Measurements from ENCODE around the gene GPR171. TPM values are rescaled to one million over a fixed set of nuclear protein-coding genes. Genes with fewer than 3 reads are reported as not detected.

Gene GPR171
- total RNA-seq, 2 donors from 2014 or later, result 7.0 TPM; not detected in 1

DNA sequence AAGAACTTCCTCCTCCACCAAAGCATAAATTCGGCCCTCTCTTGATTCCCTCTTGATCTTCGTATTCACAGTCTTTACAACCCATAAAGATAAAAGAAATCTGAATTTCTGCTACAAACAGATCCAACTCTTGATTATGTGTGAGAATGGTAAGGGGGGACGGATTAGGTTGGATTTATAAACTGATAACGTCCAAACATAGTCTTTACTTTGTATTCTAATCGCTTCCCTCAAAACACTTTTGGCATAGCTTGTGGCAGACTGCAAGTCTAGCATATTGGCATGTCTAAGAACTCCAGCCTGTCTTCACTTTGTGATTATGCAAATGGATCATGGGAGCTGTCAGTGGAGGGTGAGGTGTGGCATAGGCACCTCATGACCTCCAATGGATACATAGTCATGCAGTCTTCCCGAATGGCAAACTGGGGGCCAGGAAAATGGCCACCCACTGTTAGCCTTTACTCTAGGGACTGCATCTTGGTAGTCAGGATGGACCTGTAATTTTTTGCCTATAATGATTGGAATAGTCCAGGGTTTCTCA is 24.3 kb upstream of the GPR171 start:
- H3K36me3 ChIP-seq, result no peaks in the 10 kb centered on the region
- no peaks in the 10 kb centered on the region for H3K27me3 ChIP-seq (replicated peaks; ENCODE audit: insufficient read depth)
- TF ChIP-seq, protein P1, sequence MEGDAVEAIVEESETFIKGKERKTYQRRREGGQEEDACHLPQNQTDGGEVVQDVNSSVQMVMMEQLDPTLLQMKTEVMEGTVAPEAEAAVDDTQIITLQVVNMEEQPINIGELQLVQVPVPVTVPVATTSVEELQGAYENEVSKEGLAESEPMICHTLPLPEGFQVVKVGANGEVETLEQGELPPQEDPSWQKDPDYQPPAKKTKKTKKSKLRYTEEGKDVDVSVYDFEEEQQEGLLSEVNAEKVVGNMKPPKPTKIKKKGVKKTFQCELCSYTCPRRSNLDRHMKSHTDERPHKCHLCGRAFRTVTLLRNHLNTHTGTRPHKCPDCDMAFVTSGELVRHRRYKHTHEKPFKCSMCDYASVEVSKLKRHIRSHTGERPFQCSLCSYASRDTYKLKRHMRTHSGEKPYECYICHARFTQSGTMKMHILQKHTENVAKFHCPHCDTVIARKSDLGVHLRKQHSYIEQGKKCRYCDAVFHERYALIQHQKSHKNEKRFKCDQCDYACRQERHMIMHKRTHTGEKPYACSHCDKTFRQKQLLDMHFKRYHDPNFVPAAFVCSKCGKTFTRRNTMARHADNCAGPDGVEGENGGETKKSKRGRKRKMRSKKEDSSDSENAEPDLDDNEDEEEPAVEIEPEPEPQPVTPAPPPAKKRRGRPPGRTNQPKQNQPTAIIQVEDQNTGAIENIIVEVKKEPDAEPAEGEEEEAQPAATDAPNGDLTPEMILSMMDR (IDR thresholded peaks at IDR 0.05), result no peak
- ATAC-seq (ENCODE audit: insufficient number of reproducible peaks, low FRiP score, low read depth) (no peak), DNase-seq (ENCODE audit: low spot score) (no peak)
- no peak overlapping the region for H3K27ac ChIP-seq
- no peak overlapping the region for H3K4me3 ChIP-seq
- peaks cover 5 to 14% of the 10 kb centered on the region in 2 donors for H3K4me1 ChIP-seq (ENCODE audit: control insufficient read depth in 1 of 2, low read depth in 2 of 2)
- no peaks in the 10 kb centered on the region for H3K9me3 ChIP-seq

GRCh38 chr3:151226825-151227224 is 23.8 kb upstream of the GPR171 start:
- no peaks in the 10 kb centered on the region for H3K27me3 ChIP-seq (replicated peaks; ENCODE audit: insufficient read depth)
- ATAC-seq (ENCODE audit: insufficient number of reproducible peaks, low FRiP score, low read depth) (no peak), DNase-seq (ENCODE audit: low spot score) (no peak)
- TF ChIP-seq, protein P1 (IDR thresholded peaks at IDR 0.05), result no peak
- no peak overlapping the region for H3K27ac ChIP-seq
- H3K4me3 ChIP-seq, result no peak overlapping the region
- peaks cover 5 to 14% of the 10 kb centered on the region in 2 donors for H3K4me1 ChIP-seq (ENCODE audit: control insufficient read depth in 1 of 2, low read depth in 2 of 2)
- no peaks in the 10 kb centered on the region for H3K36me3 ChIP-seq
- no peaks in the 10 kb centered on the region for H3K9me3 ChIP-seq

- Histone ChIP-seq H3K27me3 (replicated peaks; ENCODE audit: insufficient read depth) (no peaks in the 10 kb centered on the region), H3K27ac (no peak overlapping the region), H3K4me1 (ENCODE audit: control insufficient read depth in 1 of 2, low read depth in 2 of 2) (peaks cover 5 to 14% of the 10 kb centered on the region in 2 donors), H3K9me3 (no peaks in the 10 kb centered on the region), H3K4me3 (no peak overlapping the region), H3K36me3 (no peaks in the 10 kb centered on the region)
- DNase-seq (ENCODE audit: low spot score), result no peak
- TF ChIP-seq, protein P1 (IDR thresholded peaks at IDR 0.05), result no peak
- no peak for ATAC-seq (ENCODE audit: insufficient number of reproducible peaks, low FRiP score, low read depth)
These were observed 23.1 kb upstream of the GPR171 start for GRCh38 chr3:151226088-151226563.

- TF ChIP-seq, protein P1 (IDR thresholded peaks at IDR 0.05), result no peak
- H3K27ac ChIP-seq, result no peak overlapping the region
- peaks cover 5 to 14% of the 10 kb centered on the region in 2 donors for H3K4me1 ChIP-seq (ENCODE audit: control insufficient read depth in 1 of 2, low read depth in 2 of 2)
- no peak for ATAC-seq (ENCODE audit: insufficient number of reproducible peaks, low FRiP score, low read depth)
- no peaks in the 10 kb centered on the region for H3K9me3 ChIP-seq
- H3K36me3 ChIP-seq, result no peaks in the 10 kb centered on the region
- no peaks in the 10 kb centered on the region for H3K27me3 ChIP-seq (replicated peaks; ENCODE audit: insufficient read depth)
- DNase-seq (ENCODE audit: low spot score), result no peak
- no peak overlapping the region for H3K4me3 ChIP-seq
These were observed 22.3 kb upstream of the GPR171 start for GRCh38 chr3:151225040-151225975.

DNA sequence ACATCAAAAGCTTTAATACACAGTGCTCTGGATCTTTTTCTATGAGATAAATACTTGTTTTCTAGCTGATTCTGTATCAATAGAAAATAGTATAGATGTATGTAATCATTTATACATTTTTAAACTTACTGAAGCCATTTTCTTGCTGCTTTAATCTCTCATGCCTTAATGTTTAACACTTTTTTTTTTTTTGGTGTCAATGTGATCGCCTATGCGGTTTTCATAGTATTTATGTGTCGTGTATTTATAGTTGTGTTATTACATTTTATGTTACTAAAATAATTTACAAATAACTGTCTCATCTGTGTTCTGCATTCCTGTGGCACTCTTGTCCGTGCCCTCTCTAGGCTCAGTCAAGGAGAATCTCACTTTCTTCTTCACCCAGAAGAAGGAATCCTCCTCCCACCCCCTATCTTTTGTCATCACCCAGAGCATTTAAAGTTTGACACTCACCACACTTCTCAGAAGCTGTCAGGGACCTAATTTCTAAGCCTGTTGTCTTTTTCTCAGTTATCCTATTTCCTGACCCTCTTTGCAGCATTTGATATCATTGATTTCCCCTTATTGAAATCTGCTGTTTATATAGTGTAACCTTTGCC is 21.4 kb upstream of the GPR171 start:
- Histone ChIP-seq H3K4me1 (ENCODE audit: control insufficient read depth in 1 of 2, low read depth in 2 of 2) (peaks cover 5 to 14% of the 10 kb centered on the region in 2 donors), H3K4me3 (no peak overlapping the region), H3K9me3 (no peaks in the 10 kb centered on the region), H3K27ac (no peak overlapping the region), H3K27me3 (replicated peaks; ENCODE audit: insufficient read depth) (no peaks in the 10 kb centered on the region), H3K36me3 (no peaks in the 10 kb centered on the region)
- TF ChIP-seq, protein P1 (IDR thresholded peaks at IDR 0.05), result no peak
- DNase-seq (ENCODE audit: low spot score) (no peak), ATAC-seq (ENCODE audit: insufficient number of reproducible peaks, low FRiP score, low read depth) (no peak)

Data from thoracic aorta (tissue), 2 donors.